ENCODE data around the gene F5.

- TF ChIP-seq POLR2A (IDR thresholded peaks at IDR 0.05; ENCODE audit: low read depth, low read length): no peak
- no peak for TF ChIP-seq POLR2AphosphoS5 (IDR thresholded peaks at IDR 0.05; ENCODE audit: low read depth, low read length)
Observed at GRCh38 chr1:169586395-169587255, at the start of gene F5.
